ENCODE results near the gene GPC3. TPM values are rescaled to one million over a fixed set of nuclear protein-coding genes. Genes with fewer than 3 reads are reported as not detected.

Gene GPC3
- total RNA-seq, 6 experiments from 2014 or later = not detected

- no peaks in the 10 kb centered on the region for H3K36me3 Mint-ChIP-seq (ENCODE audit: low read depth)
- H3K9me3 Mint-ChIP-seq = peaks cover 4% of the 10 kb centered on the region; the same call in 1 of the 2 replicates
- H3K27ac Mint-ChIP-seq = no peak overlapping the region
- H3K4me1 Mint-ChIP-seq (ENCODE audit: low read depth) = no peaks in the 10 kb centered on the region
- DNase-seq = no peak
- peak; percentile 10; the same call in 1 of the 2 replicates for TF ChIP-seq CTCF (IDR thresholded peaks at IDR 0.05)
- H3K4me3 Mint-ChIP-seq = no peak overlapping the region
- no peaks in the 10 kb centered on the region for H3K27me3 Mint-ChIP-seq (ENCODE audit: insufficient read depth)
Observed at GRCh38 chrX:133921764-133922389, 63.5 kb downstream of the GPC3 start.

GRCh38 chrX:133921086-133921485 is 64.3 kb downstream of the GPC3 start:
- H3K27me3 Mint-ChIP-seq (ENCODE audit: insufficient read depth) = no peaks in the 10 kb centered on the region

GRCh38 chrX:133918361-133918771 is 67.0 kb downstream of the GPC3 start:
- Mint-ChIP-seq H3K4me3 (no peak overlapping the region), H3K27ac (no peak overlapping the region), H3K4me1 (ENCODE audit: low read depth) (no peaks in the 10 kb centered on the region), H3K36me3 (ENCODE audit: low read depth) (no peaks in the 10 kb centered on the region), H3K27me3 (ENCODE audit: insufficient read depth) (no peaks in the 10 kb centered on the region), H3K9me3 (peaks cover 4% of the 10 kb centered on the region; the same call in 1 of the 2 replicates)
- DNase-seq = no peak
- TF ChIP-seq CTCF (IDR thresholded peaks at IDR 0.05) = no peak

More at GRCh38 chrX:133921086-133921485, 64.3 kb downstream of the GPC3 start:
- no peak overlapping the region for H3K27ac Mint-ChIP-seq
- no peak for TF ChIP-seq CTCF (IDR thresholded peaks at IDR 0.05)
- no peaks in the 10 kb centered on the region for H3K36me3 Mint-ChIP-seq (ENCODE audit: low read depth)
- H3K9me3 Mint-ChIP-seq = peaks cover 4% of the 10 kb centered on the region; the same call in 1 of the 2 replicates
- no peaks in the 10 kb centered on the region for H3K4me1 Mint-ChIP-seq (ENCODE audit: low read depth)
- H3K4me3 Mint-ChIP-seq = no peak overlapping the region
- no peak for DNase-seq

GRCh38 chrX:133916984-133917722 is 68.2 kb downstream of the GPC3 start:
- no peak overlapping the region for H3K27ac Mint-ChIP-seq
- no peaks in the 10 kb centered on the region for H3K4me1 Mint-ChIP-seq (ENCODE audit: low read depth)
- H3K27me3 Mint-ChIP-seq (ENCODE audit: insufficient read depth) = no peaks in the 10 kb centered on the region
- DNase-seq = no peak
- H3K9me3 Mint-ChIP-seq = peaks cover 4% of the 10 kb centered on the region; the same call in 1 of the 2 replicates
- no peak for TF ChIP-seq CTCF (IDR thresholded peaks at IDR 0.05)
- H3K36me3 Mint-ChIP-seq (ENCODE audit: low read depth) = no peaks in the 10 kb centered on the region
- H3K4me3 Mint-ChIP-seq = no peak overlapping the region

GRCh38 chrX:133913658-133914388 is 71.6 kb downstream of the GPC3 start:
- Mint-ChIP-seq H3K4me1 (ENCODE audit: low read depth) (no peaks in the 10 kb centered on the region), H3K4me3 (no peak overlapping the region), H3K9me3 (no peaks in the 10 kb centered on the region), H3K27ac (no peak overlapping the region), H3K36me3 (ENCODE audit: low read depth) (no peaks in the 10 kb centered on the region), H3K27me3 (ENCODE audit: insufficient read depth) (no peaks in the 10 kb centered on the region)
- no peak for TF ChIP-seq CTCF (IDR thresholded peaks at IDR 0.05)
- no peak for DNase-seq
